ENCODE results near the gene FOSL2. TPM values are rescaled to one million over a fixed set of nuclear protein-coding genes. Genes with fewer than 3 reads are reported as not detected.

Gene FOSL2
- total RNA-seq, 1 donor from 2014 or later: 151 TPM

DNA sequence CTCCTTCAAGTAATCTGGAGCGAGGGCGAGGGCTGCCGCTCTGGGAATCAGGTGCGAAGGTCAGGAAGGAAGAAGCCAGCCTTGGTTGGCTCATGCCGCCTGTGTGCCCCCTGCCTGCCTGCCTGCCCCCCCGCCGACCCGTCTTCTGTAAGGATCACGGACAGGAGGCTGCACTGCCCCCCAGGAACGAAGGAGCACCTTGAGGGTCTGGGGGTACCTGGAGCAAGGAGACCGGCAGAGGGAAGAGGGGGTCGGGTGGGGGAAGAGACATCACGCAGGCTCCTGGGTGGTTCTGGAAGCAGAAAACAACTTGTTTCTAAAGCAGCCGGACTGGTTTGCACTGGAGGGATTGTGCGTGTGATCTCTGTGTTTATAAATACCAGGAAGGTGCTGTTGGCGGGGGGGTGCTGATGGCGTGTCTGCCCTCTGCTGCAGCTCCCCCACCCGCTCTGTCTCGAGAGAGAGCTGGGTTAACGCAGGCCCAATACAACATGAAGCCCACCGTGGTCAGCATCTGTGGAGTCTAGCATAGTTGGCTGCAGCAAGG, 1.7 kb downstream of the FOSL2 start:
- peak; percentile 63 for DNase-seq (ENCODE audit: low spot score)

DNA sequence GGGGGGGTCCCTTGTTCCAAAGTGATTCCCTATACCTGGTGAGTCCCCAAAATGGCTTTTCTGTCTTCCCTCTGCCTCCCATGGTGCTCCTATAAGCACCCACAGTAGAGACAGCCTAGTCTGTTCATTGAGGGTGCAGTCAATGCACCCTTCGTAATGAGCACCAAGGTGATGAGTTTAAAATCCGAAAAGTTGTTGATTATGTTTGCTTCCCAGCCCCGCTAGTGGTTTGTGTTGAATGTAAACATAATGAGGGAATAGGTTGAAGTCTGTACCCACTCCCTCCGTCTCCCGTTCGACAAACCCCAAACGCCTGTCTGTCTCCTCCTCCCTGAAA, 2.3 kb downstream of the FOSL2 start:
- no peak for DNase-seq (ENCODE audit: low spot score)

DNA sequence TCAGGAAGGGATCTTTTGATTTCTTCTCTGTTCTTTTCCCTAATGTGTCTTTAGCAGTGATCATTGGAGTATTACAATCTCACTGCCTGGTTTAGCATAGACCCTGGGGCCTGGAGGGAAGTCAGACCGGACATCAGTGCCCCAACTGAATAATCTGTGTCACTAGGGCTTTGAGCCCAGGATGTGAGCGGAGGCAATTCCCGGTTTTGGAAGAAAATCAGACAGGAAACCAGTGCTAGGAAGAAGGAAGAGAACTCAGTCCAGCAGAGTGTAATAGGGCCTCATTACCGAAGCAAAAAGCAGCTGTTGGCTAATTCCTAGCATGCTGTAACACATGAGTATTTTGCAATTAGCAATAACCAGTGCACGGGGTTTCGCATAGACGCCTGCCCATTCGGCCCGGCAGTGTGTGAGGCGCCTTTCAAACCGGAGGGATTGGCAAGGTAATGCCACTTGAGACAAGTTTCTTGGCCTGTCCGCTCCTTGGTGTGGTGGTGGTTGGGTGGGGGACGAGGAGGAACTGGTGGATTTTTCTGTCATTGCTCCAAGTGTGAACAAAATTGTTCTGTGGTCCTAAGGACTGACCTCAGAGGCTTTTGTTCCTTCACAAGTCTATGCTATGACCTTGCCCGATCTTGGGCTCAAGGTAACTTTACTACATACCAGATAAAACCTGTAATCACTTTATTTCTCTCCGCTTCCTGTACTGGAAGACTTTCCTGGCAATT, 2.8 kb downstream of the FOSL2 start:
- peak; percentile 64 for DNase-seq (ENCODE audit: low spot score)

- DNase-seq (ENCODE audit: low spot score): no peak
Observed at GRCh38 chr2:28397043-28397381, 4.4 kb downstream of the FOSL2 start.

DNA sequence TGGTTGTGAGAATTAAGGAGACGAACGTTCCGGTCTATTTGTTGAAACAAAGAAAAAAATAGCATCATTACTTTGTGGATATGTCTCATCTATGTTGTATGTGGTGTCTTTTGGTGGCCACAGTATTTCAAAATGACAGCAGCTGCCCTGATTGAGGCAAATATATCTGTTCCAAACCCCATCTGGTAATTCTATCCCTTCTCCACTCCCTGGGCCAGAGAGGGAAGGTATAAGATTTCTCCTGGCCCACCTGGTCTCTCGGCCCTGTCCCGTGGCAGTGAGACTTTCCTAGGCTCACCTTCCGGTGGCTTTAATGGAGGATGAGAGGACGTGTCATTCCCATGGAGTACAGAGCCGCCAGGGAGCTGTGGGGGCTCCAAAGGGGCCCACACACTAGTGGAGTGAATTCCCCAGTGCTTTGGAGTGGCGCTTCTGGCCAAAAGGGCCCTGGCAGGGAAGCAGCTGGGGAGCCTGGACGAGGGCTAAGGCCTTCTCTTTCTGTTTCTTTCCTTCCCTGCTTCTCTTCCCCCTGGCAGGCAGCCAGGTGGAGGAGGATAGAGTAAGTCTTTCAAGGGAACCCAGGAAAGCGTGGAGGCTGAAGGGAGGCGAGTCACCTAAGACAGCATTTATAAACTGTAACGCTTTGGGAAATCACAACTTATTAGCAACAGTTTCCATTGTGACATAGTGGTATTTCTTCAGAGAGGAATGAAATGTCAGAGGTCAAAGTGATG, 5.6 kb downstream of the FOSL2 start:
- DNase-seq (ENCODE audit: low spot score): peak; percentile 58

DNA sequence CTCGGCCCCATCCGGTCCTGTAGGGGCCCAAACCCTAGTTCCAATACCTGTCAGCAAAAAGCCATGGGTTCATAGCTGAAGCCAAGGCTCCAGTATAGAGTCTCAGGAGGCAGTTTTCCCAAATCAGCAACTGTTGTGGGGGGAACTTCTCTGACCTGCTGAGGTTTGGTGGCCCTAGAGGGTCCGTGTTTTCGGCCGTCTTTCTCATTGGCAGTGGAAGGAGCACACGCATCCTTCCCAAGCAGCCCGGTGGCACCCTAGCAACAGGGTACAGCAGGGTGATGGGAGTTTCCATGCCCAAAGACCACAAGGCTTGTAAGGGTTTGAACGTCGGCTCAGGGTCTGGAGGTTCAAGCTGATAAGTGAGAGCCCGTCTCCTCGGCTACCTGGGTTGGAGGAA, 6.6 kb downstream of the FOSL2 start:
- DNase-seq (ENCODE audit: low spot score): no peak

DNA sequence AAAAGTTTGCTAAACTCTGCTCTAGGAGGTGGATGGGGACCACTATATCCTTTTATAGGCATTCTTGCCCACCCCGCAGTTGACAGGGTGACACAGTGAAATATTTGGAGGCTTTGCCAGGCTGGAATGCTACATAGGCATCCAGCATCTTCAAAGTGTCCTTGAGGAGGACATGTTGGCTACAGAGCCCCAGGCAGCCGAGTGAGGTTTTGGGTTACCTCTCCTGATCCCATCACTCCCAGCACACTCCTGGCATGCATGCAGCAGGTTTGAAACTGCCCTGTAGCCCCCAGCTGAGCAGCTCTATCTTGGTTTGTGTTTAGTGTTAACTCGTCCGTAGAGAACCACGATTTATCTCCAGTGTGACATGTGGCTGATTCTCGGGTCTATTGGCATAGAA, 7.3 kb downstream of the FOSL2 start:
- DNase-seq (ENCODE audit: low spot score): no peak

GRCh38 chr2:28400419-28400818, 7.8 kb downstream of the FOSL2 start:
- DNase-seq (ENCODE audit: low spot score): no peak

DNA sequence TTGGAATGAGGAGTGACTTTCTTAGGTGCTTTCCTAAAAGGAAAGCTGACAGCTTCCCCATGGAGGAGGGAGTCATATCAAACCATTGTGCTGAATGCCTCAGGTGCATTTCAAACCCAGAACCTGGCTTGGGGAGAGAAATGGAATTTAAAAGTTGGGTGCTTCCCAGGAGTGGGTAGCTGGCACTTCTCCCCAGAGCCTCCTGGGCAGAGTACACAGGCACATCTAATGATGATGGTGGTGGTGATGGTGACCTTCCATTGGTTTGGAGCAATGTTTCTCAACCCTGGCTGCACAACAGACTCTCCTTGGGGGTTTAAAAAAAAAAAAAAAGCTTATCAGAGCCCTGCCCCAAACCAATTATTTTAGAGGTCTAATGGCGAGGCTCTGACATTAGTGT, 8.3 kb downstream of the FOSL2 start:
- no peak for DNase-seq (ENCODE audit: low spot score)

DNA sequence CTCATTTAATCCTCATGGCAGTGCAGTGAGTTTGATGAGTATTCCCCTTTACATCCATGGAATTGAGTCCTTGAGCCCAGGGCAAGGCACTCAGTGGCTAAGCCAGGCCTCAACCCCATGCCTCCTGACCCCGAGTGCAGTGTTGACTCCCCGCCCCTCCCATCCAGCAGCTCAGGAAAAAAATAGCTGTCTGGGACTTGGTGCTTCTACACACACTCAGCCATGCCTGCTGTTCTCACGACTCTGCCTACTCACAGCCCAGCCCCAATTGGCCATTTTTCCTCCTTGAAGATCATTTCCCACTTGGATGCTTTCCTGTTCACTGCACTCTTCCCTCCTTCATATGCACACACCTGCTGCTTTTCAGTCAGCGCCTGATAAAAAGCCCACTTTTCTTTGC, 8.8 kb downstream of the FOSL2 start:
- DNase-seq (ENCODE audit: low spot score): no peak

GRCh38 chr2:28401948-28402550, 9.4 kb downstream of the FOSL2 start:
- no peak for DNase-seq (ENCODE audit: low spot score)

GRCh38 chr2:28403370-28403956, 10.8 kb downstream of the FOSL2 start:
- DNase-seq (ENCODE audit: low spot score): no peak

- DNase-seq (ENCODE audit: low spot score): no peak
Observed at GRCh38 chr2:28404086-28404485, 11.4 kb downstream of the FOSL2 start.

GRCh38 chr2:28405537-28405936, 12.9 kb downstream of the FOSL2 start:
- no peak for DNase-seq (ENCODE audit: low spot score)

DNA sequence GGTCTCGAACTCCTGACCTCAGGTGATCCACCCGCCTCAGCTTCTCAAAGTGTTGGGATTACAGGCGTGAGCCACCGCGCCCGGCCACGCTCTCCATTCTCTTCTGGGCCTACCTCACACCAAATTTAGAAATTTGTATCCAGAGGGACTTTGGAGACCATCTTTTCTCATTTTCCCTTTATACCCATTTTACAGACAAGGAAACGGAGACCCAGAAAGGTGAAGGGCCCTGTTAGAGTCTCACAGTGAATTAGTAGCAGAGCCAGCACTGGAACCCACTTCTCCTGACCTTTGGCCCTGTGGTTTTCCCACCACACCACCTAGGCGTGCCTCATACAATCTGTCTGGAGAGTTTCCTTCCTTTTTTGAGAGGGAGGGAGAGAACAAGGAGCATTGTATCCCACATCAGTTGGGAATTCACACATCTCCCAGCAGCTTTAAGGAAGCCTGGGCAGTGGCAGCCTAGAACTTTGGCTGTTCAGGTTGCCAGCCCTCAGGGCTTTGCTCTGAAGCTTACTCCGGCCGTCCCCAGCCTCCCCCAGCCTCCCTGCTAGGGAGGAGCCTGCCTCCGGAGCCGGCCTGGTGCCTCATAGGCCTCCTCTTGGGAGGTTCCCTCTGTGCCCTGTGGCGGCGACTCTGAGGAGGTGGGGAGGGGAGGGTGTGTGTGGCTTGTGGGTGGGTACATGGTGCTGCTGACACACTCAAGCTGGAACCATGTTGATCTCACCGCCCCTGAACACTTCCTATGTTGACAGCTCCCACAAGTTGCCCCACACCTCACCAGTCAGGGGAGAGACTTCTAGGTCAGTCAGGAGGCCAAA, 13.8 kb downstream of the FOSL2 start:
- DNase-seq (ENCODE audit: low spot score): no peak

DNA sequence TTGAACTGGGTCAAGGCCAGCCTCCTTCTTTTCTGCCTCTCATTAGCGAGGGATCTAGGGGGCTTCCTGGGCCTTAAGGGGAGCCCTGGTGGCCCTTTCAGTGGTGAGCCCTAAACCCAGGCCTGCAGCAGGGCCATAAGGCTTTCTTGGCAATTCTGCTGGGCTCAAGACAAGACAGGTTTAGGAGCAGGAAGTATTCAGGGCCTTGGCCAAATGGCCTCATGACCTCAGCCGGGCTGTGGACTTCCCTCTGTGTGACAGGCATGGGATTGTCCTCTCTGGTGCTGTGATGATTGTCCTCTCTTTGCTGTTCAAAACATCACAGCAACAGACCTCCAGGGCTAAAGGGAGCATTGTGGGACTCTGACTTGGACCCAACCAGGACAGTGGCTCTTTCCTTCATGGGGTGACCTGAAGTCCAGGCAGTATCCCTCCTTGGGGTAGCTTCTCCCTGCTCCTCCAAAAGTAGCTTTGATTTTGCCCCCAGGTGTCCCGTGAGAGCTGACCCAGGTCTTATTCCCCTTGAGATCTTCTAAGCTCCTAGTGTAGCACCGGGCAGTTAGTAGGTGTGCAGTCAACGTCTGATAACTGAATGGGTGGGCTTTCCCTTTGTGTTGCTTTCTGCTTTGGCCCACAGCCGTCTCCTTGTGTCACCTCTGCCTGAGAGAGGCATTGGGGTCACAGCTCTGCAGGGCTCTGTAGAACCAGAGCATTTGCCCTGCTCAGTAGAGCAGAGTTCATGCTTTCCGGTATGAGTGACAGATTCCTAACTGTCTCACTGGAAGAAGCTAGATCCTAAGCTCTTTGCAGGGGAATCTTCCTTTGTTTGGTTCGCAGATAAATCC, 14.7 kb downstream of the FOSL2 start:
- no peak for DNase-seq (ENCODE audit: low spot score)

DNA sequence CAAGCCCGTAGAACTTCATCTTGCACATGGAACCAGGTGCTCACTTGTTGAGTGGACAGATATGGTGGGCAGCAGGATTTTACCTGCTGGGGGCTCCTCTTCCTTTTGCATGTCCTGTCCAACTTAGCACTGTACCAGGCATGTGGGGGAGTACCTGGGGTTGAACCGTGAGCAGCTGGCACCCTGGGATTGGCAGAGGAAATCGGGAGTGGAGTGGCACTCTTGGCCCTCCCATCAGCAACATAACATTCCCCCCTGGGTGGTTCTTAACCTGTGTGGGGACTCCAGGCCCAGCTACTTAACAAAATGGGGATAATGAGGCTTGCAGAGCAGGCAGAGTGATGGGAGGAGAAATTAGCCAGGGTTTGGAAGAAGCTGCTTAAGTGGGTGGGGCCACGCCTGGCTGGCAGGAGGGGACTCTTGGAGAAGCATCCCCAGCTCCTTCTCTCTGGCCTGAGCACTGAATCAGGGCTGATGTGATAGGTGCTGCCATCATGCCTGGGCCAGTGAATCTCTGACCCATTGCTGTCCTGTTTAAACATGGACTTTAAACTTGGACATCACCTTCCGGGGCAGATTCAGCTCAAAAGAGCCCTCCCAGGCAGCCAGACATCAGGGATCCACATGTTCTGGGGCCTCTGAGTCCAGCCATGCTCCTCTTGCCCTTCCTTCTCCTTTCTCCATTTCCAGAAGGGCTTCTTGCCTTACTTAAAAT, 15.5 kb downstream of the FOSL2 start:
- DNase-seq (ENCODE audit: low spot score): no peak

GRCh38 chr2:28408764-28409599, 16.3 kb downstream of the FOSL2 start:
- DNase-seq (ENCODE audit: low spot score): no peak

DNA sequence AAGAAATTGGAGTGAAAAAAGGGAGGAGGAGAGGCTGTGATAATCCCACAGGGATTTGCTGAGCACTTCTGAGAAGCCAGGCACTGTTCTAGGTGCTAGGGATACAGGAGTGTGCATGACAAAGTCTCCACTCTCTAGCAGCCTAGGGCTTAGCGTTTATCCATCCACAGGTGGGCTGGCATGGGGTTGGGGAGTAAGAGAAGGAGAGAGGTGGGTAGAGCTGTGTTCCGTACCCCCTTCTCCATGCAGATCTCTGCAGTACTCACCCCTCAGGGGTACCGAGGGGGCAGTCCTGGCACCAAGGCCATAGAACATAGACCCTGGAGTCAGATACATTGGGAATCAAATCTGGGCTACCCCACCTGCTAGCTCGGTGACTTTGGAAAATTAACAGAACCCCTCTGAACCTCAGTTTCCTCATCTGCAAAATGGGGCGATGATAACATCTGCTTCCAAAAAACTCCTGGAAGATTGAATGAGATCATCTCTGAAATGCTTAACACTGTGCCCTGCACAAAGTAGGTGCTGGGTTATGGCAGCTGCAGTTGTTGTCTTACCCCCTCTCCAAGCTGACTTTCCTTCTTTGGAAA, 18.6 kb downstream of the FOSL2 start:
- DNase-seq (ENCODE audit: low spot score): no peak
